Epidermal melanocyte (primary cell): ENCODE measurements around the gene ASB3.

ENCODE experiments used
- DNase-seq: peaks from one replicate; pipeline ENCODE4 v3.0.0; 2011; ENCODE audit warnings: low spot score; ENCODE audit not compliant: insufficient read length

The ASB3 gene

GRCh38 chr2:53654396-53654795 is 132.4 kb downstream of the ASB3 start:
- DNase-seq: no peak

GRCh38 chr2:53652131-53652530 is 134.6 kb downstream of the ASB3 start:
- DNase-seq: no peak

GRCh38 chr2:53646788-53647187 is 140.0 kb downstream of the ASB3 start:
- no peak for DNase-seq

DNA sequence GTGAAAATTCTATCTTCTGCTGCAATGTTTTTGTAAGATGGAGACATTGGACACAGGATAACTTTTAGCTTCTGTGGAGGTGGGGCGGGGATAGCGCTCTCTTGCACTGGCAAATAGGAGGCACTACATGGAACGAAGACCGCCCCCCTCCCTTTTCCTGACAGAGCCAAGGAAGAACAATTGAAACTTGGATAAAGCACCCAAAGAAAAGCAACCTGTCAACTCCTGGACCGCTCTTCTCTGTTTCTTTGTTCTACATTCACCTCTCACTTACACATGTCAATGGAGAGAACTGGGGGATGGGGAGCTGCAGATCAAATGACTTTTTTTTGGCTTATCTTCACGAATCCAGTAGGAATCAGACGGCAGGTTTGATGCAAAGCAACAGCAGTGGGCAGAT is 145.5 kb downstream of the ASB3 start:
- DNase-seq: no peak

DNA sequence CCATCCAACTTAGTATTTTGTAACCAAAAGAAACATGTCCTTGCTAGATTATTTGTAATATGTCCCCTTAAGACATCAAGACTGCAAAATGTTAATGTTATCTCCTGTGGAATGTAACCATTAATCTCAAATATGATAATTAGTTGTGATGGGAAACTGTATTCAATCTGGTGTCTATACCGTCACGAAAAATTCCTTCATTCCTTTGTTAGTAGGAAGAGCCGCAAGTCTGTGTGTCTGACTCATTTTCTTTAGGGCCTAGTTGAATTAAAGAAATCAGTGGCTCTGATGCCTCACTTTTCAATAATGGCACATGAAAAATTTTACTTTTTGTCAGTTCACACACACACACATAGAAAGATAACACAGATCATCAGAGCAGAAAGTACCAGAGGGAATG is 146.3 kb downstream of the ASB3 start:
- no peak for DNase-seq

DNA sequence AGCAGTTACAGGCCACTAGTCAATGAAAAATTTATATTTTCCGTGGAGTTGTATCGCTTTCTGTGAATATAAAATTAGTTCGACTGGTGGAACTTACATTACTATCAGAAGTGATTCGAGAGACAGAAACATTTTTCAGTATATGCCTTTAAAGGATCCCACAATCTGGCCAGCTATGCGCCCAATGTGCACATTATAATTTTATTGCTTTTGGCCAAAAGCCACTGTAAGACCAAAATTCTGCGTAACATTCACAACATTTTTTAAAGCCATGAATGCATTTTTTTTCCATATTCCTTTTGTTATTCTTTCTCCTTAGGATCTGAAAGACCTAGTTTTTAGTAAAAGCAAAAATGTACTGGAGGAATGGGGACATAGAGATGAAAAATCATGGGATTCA is 150.2 kb downstream of the ASB3 start:
- no peak for DNase-seq

DNA sequence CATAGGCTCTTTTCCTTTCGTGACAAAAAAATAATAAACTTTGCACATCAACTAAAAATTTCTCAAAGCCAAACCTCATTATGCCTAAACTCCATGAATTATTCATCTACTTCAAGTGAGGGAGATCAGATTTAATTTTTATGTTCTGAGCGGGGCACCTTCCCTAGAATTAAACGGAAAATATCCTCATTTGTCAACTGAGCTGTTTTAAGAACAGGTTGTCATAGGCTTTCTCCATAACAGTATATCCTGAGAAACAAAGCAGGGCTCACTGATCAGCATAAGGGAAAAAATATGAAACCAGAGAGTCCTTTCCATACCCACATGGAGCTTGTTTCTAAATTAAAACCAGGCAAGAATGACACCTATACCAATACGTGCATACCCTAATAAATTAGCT is 150.6 kb downstream of the ASB3 start:
- no peak for DNase-seq

DNA sequence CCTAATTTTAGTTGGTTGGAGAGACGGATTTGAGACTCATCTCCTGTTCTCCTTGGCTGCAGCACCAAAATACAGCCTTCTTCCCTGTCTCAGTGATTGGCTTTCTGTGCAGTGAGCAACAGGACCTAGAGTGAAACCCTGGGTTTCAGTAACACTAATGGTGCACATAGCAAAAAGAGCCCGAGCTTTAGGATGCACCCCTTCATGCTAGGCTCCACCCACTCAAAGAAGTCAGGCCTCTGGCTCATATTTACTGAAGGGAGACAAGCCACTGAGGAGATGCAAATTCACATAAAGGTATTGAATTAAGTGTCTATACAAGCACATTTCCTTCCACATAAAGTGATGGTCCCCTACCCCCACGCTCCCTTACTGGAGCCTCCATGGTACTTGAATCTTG is 151.1 kb downstream of the ASB3 start:
- no peak for DNase-seq

GRCh38 chr2:53633441-53633840 is 153.3 kb downstream of the ASB3 start:
- no peak for DNase-seq

DNA sequence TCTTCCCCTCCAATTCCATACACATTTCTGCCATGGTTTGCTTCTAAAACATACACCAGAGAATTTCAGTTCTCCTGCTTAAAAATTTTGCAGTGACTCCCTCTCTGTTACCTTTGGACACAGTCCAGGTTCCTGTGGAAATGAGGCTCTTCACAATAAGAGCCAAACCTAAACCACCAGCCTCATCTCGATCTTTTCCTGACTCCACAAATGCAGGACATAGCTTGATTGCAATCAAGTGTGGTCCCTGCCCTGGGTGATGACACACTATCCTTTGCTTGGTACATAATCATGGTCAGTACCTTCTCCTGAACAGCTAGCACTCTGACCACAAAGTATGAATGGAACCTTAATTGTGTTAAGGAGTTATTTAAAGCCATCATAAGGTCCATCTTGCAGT is 154.0 kb downstream of the ASB3 start:
- no peak for DNase-seq

DNA sequence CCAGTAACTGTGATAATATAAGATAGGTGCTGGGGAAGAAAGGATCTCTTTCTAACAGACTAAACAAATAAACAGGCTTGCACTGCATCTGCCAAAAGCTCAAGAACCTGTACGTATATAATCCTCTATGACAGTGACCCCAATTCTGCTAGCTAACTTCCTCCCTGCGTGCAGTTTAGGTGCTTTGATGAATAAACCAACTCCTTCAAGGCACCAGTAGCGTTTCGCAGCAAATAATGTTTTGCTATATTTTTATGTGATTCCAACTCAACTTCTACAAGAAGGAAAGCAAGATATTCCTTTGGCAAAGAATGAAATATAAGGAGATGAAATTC is 154.7 kb downstream of the ASB3 start:
- no peak for DNase-seq

DNA sequence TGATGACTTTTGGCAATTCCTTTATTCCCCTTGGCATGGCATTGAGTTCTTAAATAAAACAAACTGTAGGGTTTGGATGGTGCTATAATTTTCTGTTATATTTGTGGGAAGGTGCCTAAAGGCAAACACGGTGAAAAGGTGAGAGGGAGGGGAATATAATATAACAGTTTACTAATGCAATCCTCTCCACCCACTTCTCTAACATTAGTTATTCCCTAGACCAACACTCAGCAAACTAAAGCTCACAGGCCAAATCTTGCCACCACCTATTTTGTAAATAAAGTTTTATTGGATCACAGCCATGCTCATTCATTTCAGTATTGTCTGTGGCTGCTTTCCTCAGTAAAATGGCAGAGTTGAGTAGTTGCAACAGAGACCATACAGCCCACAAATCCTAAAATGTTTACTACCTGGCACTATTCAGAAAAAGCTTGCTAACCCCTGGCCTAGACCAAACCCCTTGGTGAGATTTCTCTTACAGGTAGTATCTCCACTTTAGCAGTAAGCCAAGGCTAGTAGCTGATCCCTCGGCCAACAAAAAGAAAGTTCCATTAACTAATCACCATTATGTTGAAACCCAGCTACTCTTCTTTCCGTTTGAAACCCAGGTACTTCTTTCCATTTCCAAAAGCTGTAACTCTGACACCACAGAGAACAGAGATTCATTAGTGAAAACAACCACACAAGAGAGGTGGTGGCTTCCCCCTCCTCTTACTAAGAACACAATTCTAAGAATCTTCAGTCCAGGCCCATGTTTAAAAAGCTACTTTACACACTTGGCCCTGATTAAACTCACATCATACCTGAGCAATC is 155.2 kb downstream of the ASB3 start:
- DNase-seq: no peak

GRCh38 chr2:53630026-53630606 is 156.6 kb downstream of the ASB3 start:
- DNase-seq: no peak

- DNase-seq: no peak
Measured at GRCh38 chr2:53629501-53629900, 157.3 kb downstream of the ASB3 start.

- DNase-seq: no peak
Measured at GRCh38 chr2:53629001-53629400, 157.8 kb downstream of the ASB3 start.

GRCh38 chr2:53622141-53622540 is 164.6 kb downstream of the ASB3 start:
- DNase-seq: no peak

- no peak for DNase-seq
Measured at GRCh38 chr2:53620981-53621380, 165.8 kb downstream of the ASB3 start.
